Endothelial cell of umbilical vein (primary cell): Measurements from ENCODE around the gene HMG20A.

ENCODE experiments used
- EZH2 ChIP-seq: IDR thresholded peaks from 2 replicates; pipeline ENCODE4 v1.6.1; 2012; ENCODE audit warnings: borderline replicate concordance, low read depth, mild to moderate bottlenecking, moderate library complexity, low read length, inconsistent platforms; ENCODE audit not compliant: severe bottlenecking
- GATA2 ChIP-seq: IDR thresholded peaks from 2 replicates; pipeline ENCODE4 v1.7.0; 2011; ENCODE audit warnings: low read depth, mild to moderate bottlenecking, moderate library complexity, mixed read lengths, low read length; ENCODE audit not compliant: insufficient read length, insufficient read depth
- JUN ChIP-seq: IDR thresholded peaks from 2 replicates; pipeline ENCODE4 v1.6.1; 2011; ENCODE audit warnings: borderline replicate concordance, low read depth; ENCODE audit not compliant: insufficient read length, insufficient read depth
- MYC ChIP-seq: IDR thresholded peaks from one replicate; pipeline ENCODE4 v1.6.1; 2011; ENCODE audit warnings: mild to moderate bottlenecking, low read depth, low read length
- POLR2A ChIP-seq: IDR thresholded peaks from 2 replicates; pipeline ENCODE4 v1.6.1; 2012; ENCODE audit warnings: low read depth, mild to moderate bottlenecking, control low read depth, low read length
- POLR2AphosphoS5 ChIP-seq: IDR thresholded peaks from 2 replicates; pipeline ENCODE4 v1.6.1; 2012; ENCODE audit warnings: low read depth, mild to moderate bottlenecking, control low read depth, low read length, moderate library complexity; ENCODE audit not compliant: insufficient read depth
- TF ChIP-seq, protein P1 (sequence below), 2 donors: IDR thresholded peaks; 1 replicate in 1 of 2; 2 replicates in 1 of 2; pipeline ENCODE4 v1.5.1; 2011; ENCODE audit warnings: low read length in 2 of 2, mild to moderate bottlenecking in 2 of 2, moderate library complexity in 2 of 2, control low read depth in 1 of 2, inconsistent platforms in 1 of 2, low read depth in 1 of 2; ENCODE audit not compliant: insufficient read depth in 1 of 2; ENCODE audit errors: extremely low read depth in 1 of 2
- TF ChIP-seq, protein P2 (sequence below): IDR thresholded peaks from 2 replicates; pipeline ENCODE4 v1.6.1; 2011; ENCODE audit not compliant: insufficient read depth, insufficient read length

DNA sequence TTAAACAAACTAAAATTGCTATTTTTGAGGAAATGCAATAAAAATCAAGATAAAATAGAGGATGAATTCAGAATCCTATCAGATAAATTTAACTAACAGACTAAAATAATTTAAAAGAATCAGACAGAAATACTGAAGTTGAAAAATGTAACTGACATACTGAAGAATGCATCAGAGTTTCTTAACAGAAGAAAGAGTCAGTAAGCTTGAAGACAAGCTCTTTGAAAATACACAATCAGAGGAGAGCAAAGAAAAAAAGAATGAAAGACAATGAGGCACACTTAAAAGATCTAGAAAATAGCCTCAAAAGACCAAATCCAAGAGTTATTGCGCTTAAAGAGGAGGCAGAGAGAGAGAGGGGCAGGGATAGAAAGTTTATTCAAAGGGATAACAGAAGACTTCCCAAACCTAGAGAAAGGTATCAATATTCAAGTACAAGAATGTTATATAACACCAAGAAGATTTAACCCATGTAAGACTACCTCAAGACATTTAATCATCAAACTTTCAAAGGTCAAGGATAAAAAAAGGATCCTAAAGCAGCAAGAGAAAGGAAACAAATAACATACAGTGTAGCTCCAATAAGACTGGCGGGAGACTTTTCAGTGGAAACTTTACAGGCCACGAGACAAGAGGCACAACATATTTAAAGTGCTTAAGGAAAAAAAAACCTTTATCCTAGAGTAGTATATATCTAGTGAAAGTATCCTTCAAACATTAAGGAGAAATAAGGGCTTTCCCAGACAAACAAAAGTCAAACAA lies 25.5 kb upstream of the HMG20A start:
- TF ChIP-seq, protein P1, sequence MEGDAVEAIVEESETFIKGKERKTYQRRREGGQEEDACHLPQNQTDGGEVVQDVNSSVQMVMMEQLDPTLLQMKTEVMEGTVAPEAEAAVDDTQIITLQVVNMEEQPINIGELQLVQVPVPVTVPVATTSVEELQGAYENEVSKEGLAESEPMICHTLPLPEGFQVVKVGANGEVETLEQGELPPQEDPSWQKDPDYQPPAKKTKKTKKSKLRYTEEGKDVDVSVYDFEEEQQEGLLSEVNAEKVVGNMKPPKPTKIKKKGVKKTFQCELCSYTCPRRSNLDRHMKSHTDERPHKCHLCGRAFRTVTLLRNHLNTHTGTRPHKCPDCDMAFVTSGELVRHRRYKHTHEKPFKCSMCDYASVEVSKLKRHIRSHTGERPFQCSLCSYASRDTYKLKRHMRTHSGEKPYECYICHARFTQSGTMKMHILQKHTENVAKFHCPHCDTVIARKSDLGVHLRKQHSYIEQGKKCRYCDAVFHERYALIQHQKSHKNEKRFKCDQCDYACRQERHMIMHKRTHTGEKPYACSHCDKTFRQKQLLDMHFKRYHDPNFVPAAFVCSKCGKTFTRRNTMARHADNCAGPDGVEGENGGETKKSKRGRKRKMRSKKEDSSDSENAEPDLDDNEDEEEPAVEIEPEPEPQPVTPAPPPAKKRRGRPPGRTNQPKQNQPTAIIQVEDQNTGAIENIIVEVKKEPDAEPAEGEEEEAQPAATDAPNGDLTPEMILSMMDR (IDR thresholded peaks at IDR 0.05; ENCODE audit: extremely low read depth in 1 of 2, insufficient read depth in 1 of 2, low read depth in 1 of 2, low read length in 2 of 2): no peak
- TF ChIP-seq EZH2 (no peak), POLR2A (no peak), POLR2AphosphoS5 (no peak), GATA2 (no peak), MYC (no peak), JUN (no peak)
- TF ChIP-seq, protein P2, sequence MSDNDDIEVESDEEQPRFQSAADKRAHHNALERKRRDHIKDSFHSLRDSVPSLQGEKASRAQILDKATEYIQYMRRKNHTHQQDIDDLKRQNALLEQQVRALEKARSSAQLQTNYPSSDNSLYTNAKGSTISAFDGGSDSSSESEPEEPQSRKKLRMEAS: no peak
